Gastroesophageal sphincter (tissue), 3 donors: ENCODE measurements around the gene CIB4.

ENCODE experiments used
- EP300 ChIP-seq: sonication (generic); formaldehyde crosslinking; IDR thresholded peaks from one replicate; pipeline ENCODE4 v1.6.1; 2017; ENCODE audit warnings: antibody characterized with exemption, mild to moderate bottlenecking
- POLR2A ChIP-seq, 2 donors: fragments of 450-650 bp; IDR thresholded peaks; one replicate each; pipeline ENCODE4 v1.6.1; 2017; ENCODE audit warnings: antibody characterized with exemption in 2 of 2, mild to moderate bottlenecking in 2 of 2, moderate library complexity in 1 of 2
- POLR2AphosphoS5 ChIP-seq: sonication (generic); formaldehyde crosslinking; IDR thresholded peaks from one replicate; pipeline ENCODE4 v1.6.1; 2017; ENCODE audit warnings: antibody characterized with exemption
- TF ChIP-seq, protein P1 (sequence below), 4 experiments: fragments of 200-600 bp in 2 of 4; fragments of 450-650 bp in 2 of 4; sonication (generic) in 1 of 4; IDR thresholded peaks; one replicate each; pipeline ENCODE4 v1.5.1; 2017 to 2019; ENCODE audit warnings: antibody characterized with exemption in 4 of 4, mild to moderate bottlenecking in 2 of 4, moderate library complexity in 2 of 4

- no peak for TF ChIP-seq POLR2A (IDR thresholded peaks at IDR 0.05)
- no peak for TF ChIP-seq EP300
- TF ChIP-seq, protein P1, sequence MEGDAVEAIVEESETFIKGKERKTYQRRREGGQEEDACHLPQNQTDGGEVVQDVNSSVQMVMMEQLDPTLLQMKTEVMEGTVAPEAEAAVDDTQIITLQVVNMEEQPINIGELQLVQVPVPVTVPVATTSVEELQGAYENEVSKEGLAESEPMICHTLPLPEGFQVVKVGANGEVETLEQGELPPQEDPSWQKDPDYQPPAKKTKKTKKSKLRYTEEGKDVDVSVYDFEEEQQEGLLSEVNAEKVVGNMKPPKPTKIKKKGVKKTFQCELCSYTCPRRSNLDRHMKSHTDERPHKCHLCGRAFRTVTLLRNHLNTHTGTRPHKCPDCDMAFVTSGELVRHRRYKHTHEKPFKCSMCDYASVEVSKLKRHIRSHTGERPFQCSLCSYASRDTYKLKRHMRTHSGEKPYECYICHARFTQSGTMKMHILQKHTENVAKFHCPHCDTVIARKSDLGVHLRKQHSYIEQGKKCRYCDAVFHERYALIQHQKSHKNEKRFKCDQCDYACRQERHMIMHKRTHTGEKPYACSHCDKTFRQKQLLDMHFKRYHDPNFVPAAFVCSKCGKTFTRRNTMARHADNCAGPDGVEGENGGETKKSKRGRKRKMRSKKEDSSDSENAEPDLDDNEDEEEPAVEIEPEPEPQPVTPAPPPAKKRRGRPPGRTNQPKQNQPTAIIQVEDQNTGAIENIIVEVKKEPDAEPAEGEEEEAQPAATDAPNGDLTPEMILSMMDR (IDR thresholded peaks at IDR 0.05) = no peak
- no peak for TF ChIP-seq POLR2AphosphoS5
Measured at GRCh38 chr2:26607698-26608097, 33.5 kb downstream of the CIB4 start.
